Measurements from ENCODE around the gene LMOD1. TPM values are rescaled to one million over a fixed set of nuclear protein-coding genes. Genes with fewer than 3 reads are reported as not detected.

LMOD1 gene
- total RNA-seq, 1 experiment from 2014 or later = not detected

- Mint-ChIP-seq H3K4me3 (ENCODE audit: low read depth, unreplicated experiment) (no peak overlapping the region), H3K27me3 (ENCODE audit: unreplicated experiment) (peaks cover 29% of the 10 kb centered on the region), H3K9me3 (ENCODE audit: low read depth, unreplicated experiment) (no peaks in the 10 kb centered on the region), H3K36me3 (ENCODE audit: insufficient read depth, unreplicated experiment) (no peaks in the 10 kb centered on the region), H3K27ac (ENCODE audit: unreplicated experiment) (no peak overlapping the region), H3K4me1 (ENCODE audit: low read depth, unreplicated experiment) (peaks cover 8% of the 10 kb centered on the region)
- intact Hi-C loops (cut with micrococcal nuclease; ENCODE audit: unreplicated experiment) = no loop called here
- CTCF ChIA-PET = no interaction called here
- DNase-seq = no peak
- BruUV-seq (replicated peaks) = no TSS peak
- no peak for TF ChIP-seq CTCF (IDR thresholded peaks at IDR 0.05; ENCODE audit: unreplicated experiment)
Observed at GRCh38 chr1:201938440-201939035, 7.8 kb downstream of the LMOD1 start.

GRCh38 chr1:201937624-201938213 is 8.6 kb downstream of the LMOD1 start:
- H3K27me3 Mint-ChIP-seq (ENCODE audit: unreplicated experiment) = peaks cover 29% of the 10 kb centered on the region
- H3K36me3 Mint-ChIP-seq (ENCODE audit: insufficient read depth, unreplicated experiment) = no peaks in the 10 kb centered on the region
- peaks cover 8% of the 10 kb centered on the region for H3K4me1 Mint-ChIP-seq (ENCODE audit: low read depth, unreplicated experiment)
- intact Hi-C loops (cut with micrococcal nuclease; ENCODE audit: unreplicated experiment) = no loop called here
- no peak overlapping the region for H3K27ac Mint-ChIP-seq (ENCODE audit: unreplicated experiment)
- H3K4me3 Mint-ChIP-seq (ENCODE audit: low read depth, unreplicated experiment) = no peak overlapping the region
- no TSS peak for BruUV-seq (replicated peaks)
- no peaks in the 10 kb centered on the region for H3K9me3 Mint-ChIP-seq (ENCODE audit: low read depth, unreplicated experiment)
- TF ChIP-seq CTCF (IDR thresholded peaks at IDR 0.05; ENCODE audit: unreplicated experiment) = no peak
- CTCF ChIA-PET = interaction anchor here (0.7 kb wide), 1 partner anchor 587 kb away, joined by 4 read pairs; no protein-coding TSS in a partner anchor
- no peak for DNase-seq

- Mint-ChIP-seq H3K4me3 (ENCODE audit: low read depth, unreplicated experiment) (no peak overlapping the region), H3K36me3 (ENCODE audit: insufficient read depth, unreplicated experiment) (no peaks in the 10 kb centered on the region), H3K4me1 (ENCODE audit: low read depth, unreplicated experiment) (peaks cover 8% of the 10 kb centered on the region), H3K27ac (ENCODE audit: unreplicated experiment) (no peak overlapping the region), H3K27me3 (ENCODE audit: unreplicated experiment) (peaks cover 29% of the 10 kb centered on the region), H3K9me3 (ENCODE audit: low read depth, unreplicated experiment) (no peaks in the 10 kb centered on the region)
- BruUV-seq (replicated peaks) = no TSS peak
- DNase-seq = no peak
- TF ChIP-seq CTCF (IDR thresholded peaks at IDR 0.05; ENCODE audit: unreplicated experiment) = no peak
- CTCF ChIA-PET = no interaction called here
- intact Hi-C loops (cut with micrococcal nuclease; ENCODE audit: unreplicated experiment) = no loop called here
Observed at GRCh38 chr1:201933840-201934430, 12.4 kb downstream of the LMOD1 start.

- Mint-ChIP-seq H3K36me3 (ENCODE audit: insufficient read depth, unreplicated experiment) (no peaks in the 10 kb centered on the region), H3K4me1 (ENCODE audit: low read depth, unreplicated experiment) (peaks cover 8% of the 10 kb centered on the region), H3K9me3 (ENCODE audit: low read depth, unreplicated experiment) (no peaks in the 10 kb centered on the region), H3K27ac (ENCODE audit: unreplicated experiment) (no peak overlapping the region), H3K27me3 (ENCODE audit: unreplicated experiment) (peaks cover 19% of the 10 kb centered on the region), H3K4me3 (ENCODE audit: low read depth, unreplicated experiment) (no peak overlapping the region)
- no peak for TF ChIP-seq CTCF (IDR thresholded peaks at IDR 0.05; ENCODE audit: unreplicated experiment)
- CTCF ChIA-PET = interaction anchor here (0.6 kb wide), 1 partner anchor 410 kb away, joined by 3 read pairs; no protein-coding TSS in a partner anchor
- DNase-seq = no peak
- no TSS peak for BruUV-seq (replicated peaks)
- intact Hi-C loops (cut with micrococcal nuclease; ENCODE audit: unreplicated experiment) = no loop called here
Observed at GRCh38 chr1:201930803-201931202, 15.5 kb downstream of the LMOD1 start.

Measured in Calu3 (cell line).